SU-DHL-6 (cell line): ENCODE results near the gene IRGQ.

Experiments used
- H2AFZ ChIP-seq: fragments of 200-600 bp; sonication (generic); 2 replicates; pipeline ENCODE4 v1.6.1; 2014; ENCODE audit warnings: low read depth, mild to moderate bottlenecking, moderate library complexity, mixed read lengths, antibody characterized with exemption, low read length; ENCODE audit not compliant: severe bottlenecking
- H3F3A ChIP-seq: fragments of 200-600 bp; shearing (Covaris generic); 2 replicates; pipeline ENCODE4 v1.6.0; 2016; ENCODE audit warnings: antibody characterized with exemption, mild to moderate bottlenecking; ENCODE audit not compliant: insufficient read depth
- H3K27ac ChIP-seq: fragments of 200-600 bp; sonication (generic); 2 replicates; pipeline ENCODE4 v1.5.1; 2016; ENCODE audit warnings: low read depth, mild to moderate bottlenecking, low read length, moderate library complexity, mixed read lengths
- H3K27me3 ChIP-seq: fragments of 200-600 bp; sonication (generic), shearing (Covaris generic); 2 replicates; pipeline ENCODE4 v1.6.0; 2014; ENCODE audit warnings: mild to moderate bottlenecking, low read length
- H3K36me3 ChIP-seq: fragments of 200-600 bp; sonication (generic); 2 replicates; pipeline ENCODE4 v1.6.1; 2014; ENCODE audit warnings: mild to moderate bottlenecking, low read length, mixed read lengths
- H3K4me2 ChIP-seq: fragments of 300-600, 200-600 bp; shearing (Covaris generic), sonication (generic); 2 replicates; pipeline ENCODE4 v1.6.0; 2014; ENCODE audit warnings: low read length, low read depth, mild to moderate bottlenecking; ENCODE audit not compliant: poor library complexity, severe bottlenecking
- H3K4me3 ChIP-seq: fragments of 200-600 bp; sonication (generic); 2 replicates; pipeline ENCODE4 v1.5.1; 2014; ENCODE audit warnings: antibody characterized with exemption, low read length, mild to moderate bottlenecking, mixed read lengths; ENCODE audit not compliant: insufficient read depth, poor library complexity, severe bottlenecking
- H3K79me2 ChIP-seq: fragments of 200-600 bp; sonication (generic); 2 replicates; pipeline ENCODE4 v1.6.1; 2014; ENCODE audit warnings: mild to moderate bottlenecking, low read length, moderate library complexity; ENCODE audit not compliant: insufficient read depth
- H3K9ac ChIP-seq: fragments of 200-600 bp; sonication (generic); 2 replicates; pipeline ENCODE4 v1.7.0; 2014; ENCODE audit warnings: mild to moderate bottlenecking, low read length
- H3K9me2 ChIP-seq: fragments of 200-600 bp; sonication (generic); replicated peaks from 2 replicates; pipeline ENCODE4 v1.6.1; 2014; ENCODE audit warnings: low read length; ENCODE audit not compliant: insufficient read depth
- H3K9me3 ChIP-seq: fragments of 200-600 bp; sonication (generic); 2 replicates; pipeline ENCODE4 v1.6.1; 2014; ENCODE audit warnings: low read length, mixed read lengths; ENCODE audit not compliant: insufficient read depth
- H4K20me1 ChIP-seq: fragments of 200-600 bp; sonication (generic); 2 replicates; pipeline ENCODE4 v1.6.1; 2014; ENCODE audit warnings: low read depth, mild to moderate bottlenecking, antibody characterized with exemption, low read length, moderate library complexity, mixed read lengths
- EZH2phosphoT487 ChIP-seq: fragments of 200-600 bp; sonication (generic), shearing (Covaris generic); conservative IDR thresholded peaks from 2 replicates; pipeline ENCODE4 v1.6.1; 2018; ENCODE audit warnings: mild to moderate bottlenecking, antibody characterized with exemption, low read length, moderate library complexity, mixed read lengths
- TF ChIP-seq, protein P1 (sequence below): fragments of 200-600 bp; sonication (generic); IDR thresholded peaks from one replicate; pipeline ENCODE4 v1.5.1; 2017; ENCODE audit warnings: antibody characterized with exemption, mild to moderate bottlenecking, low read length, moderate library complexity; ENCODE audit not compliant: insufficient read depth, poor library complexity, severe bottlenecking

IRGQ gene

GRCh38 chr19:43595999-43596841 lies at the start of gene IRGQ, which contains the start of gene ZNF576:
Gene IRGQ (minus strand): TSS chr19:43596134. CDS start chr19:43595338, 796 bp downstream.
Gene ZNF576 (plus strand): TSS chr19:43596595. CDS start chr19:43597109, 514 bp downstream.
- no peaks in the 10 kb centered on the region for H4K20me1 ChIP-seq
- TF ChIP-seq, protein P1, sequence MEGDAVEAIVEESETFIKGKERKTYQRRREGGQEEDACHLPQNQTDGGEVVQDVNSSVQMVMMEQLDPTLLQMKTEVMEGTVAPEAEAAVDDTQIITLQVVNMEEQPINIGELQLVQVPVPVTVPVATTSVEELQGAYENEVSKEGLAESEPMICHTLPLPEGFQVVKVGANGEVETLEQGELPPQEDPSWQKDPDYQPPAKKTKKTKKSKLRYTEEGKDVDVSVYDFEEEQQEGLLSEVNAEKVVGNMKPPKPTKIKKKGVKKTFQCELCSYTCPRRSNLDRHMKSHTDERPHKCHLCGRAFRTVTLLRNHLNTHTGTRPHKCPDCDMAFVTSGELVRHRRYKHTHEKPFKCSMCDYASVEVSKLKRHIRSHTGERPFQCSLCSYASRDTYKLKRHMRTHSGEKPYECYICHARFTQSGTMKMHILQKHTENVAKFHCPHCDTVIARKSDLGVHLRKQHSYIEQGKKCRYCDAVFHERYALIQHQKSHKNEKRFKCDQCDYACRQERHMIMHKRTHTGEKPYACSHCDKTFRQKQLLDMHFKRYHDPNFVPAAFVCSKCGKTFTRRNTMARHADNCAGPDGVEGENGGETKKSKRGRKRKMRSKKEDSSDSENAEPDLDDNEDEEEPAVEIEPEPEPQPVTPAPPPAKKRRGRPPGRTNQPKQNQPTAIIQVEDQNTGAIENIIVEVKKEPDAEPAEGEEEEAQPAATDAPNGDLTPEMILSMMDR = no peak
- no peak for TF ChIP-seq EZH2phosphoT487
- peaks cover 15% of the 10 kb centered on the region for H3K79me2 ChIP-seq

GRCh38 chr19:43644181-43644580 lies 48.2 kb upstream of the IRGQ start:
- no peaks in the 10 kb centered on the region for H3K36me3 ChIP-seq
- H3K4me2 ChIP-seq = no peak overlapping the region
- H3F3A ChIP-seq = no peaks in the 10 kb centered on the region
- no peak overlapping the region for H3K9ac ChIP-seq
- no peaks in the 10 kb centered on the region for H3K27me3 ChIP-seq
- H3K9me3 ChIP-seq = no peaks in the 10 kb centered on the region
- H3K79me2 ChIP-seq = no peaks in the 10 kb centered on the region
- no peak overlapping the region for H3K4me3 ChIP-seq
- H3K27ac ChIP-seq = no peak overlapping the region
- H4K20me1 ChIP-seq = no peaks in the 10 kb centered on the region
- no peaks in the 10 kb centered on the region for H3K9me2 ChIP-seq
- TF ChIP-seq, protein P1 = no peak
- no peak for TF ChIP-seq EZH2phosphoT487
- no peak overlapping the region for H2AFZ ChIP-seq

More at GRCh38 chr19:43595999-43596841, at the start of gene IRGQ, which contains the start of gene ZNF576:
- Histone ChIP-seq H3K4me2 (peak within 1 kb of the TSS; percentile 89), H3K9ac (peak within 1 kb of the TSS; percentile 79), H3F3A (peaks cover 3% of the 10 kb centered on the region; the same call in 1 of the 2 replicates), H3K4me3 (peak within 1 kb of the TSS; percentile 96), H3K36me3 (no peaks in the 10 kb centered on the region), H3K9me2 (no peaks in the 10 kb centered on the region), H3K9me3 (no peaks in the 10 kb centered on the region), H3K27ac (peak within 1 kb of the TSS; percentile 79), H2AFZ (peak within 1 kb of the TSS; percentile 88), H3K27me3 (no peaks in the 10 kb centered on the region)

- no peak overlapping the region for H3K4me3 ChIP-seq
- no peak overlapping the region for H3K4me2 ChIP-seq
- H3K9me2 ChIP-seq = no peaks in the 10 kb centered on the region
- H2AFZ ChIP-seq = no peak overlapping the region
- no peak overlapping the region for H3K27ac ChIP-seq
- H3K36me3 ChIP-seq = no peaks in the 10 kb centered on the region
- H3K9ac ChIP-seq = no peak overlapping the region
- H3F3A ChIP-seq = no peaks in the 10 kb centered on the region
- TF ChIP-seq, protein P1 = no peak
- no peak for TF ChIP-seq EZH2phosphoT487
- no peaks in the 10 kb centered on the region for H3K27me3 ChIP-seq
- H3K79me2 ChIP-seq = no peaks in the 10 kb centered on the region
- H4K20me1 ChIP-seq = no peaks in the 10 kb centered on the region
- H3K9me3 ChIP-seq = no peaks in the 10 kb centered on the region
Measured at GRCh38 chr19:43643326-43643725, 47.4 kb upstream of the IRGQ start.
